NCI-H146 treated with DMSO at 0.1 percent for 48 hours (cell line): ENCODE results near the gene MYCN.
A peak's percentile ranks its signal among the peaks of the same experiment; 100 is the strongest.
"Not testable (repeated sequence)": the region's sequence is repeated elsewhere in the genome, so short reads cannot be mapped to it uniquely, and the experiment has no call there.

Source experiments
- DNase-seq: peaks from one replicate; lab custom pipeline; 2025; ENCODE audit not compliant: unreplicated experiment; lab: John Stamatoyannopoulos, UW

MYCN gene

GRCh38 chr2:15942711-15943345, 2.5 kb downstream of the MYCN start:
- DNase-seq = no peak

GRCh38 chr2:15943378-15944280, 3.3 kb downstream of the MYCN start:
- peak; percentile 21 for DNase-seq

GRCh38 chr2:15944325-15945017, 4.1 kb downstream of the MYCN start:
- no peak for DNase-seq

- DNase-seq = no peak
These were observed 5.8 kb downstream of the MYCN start for GRCh38 chr2:15945909-15946705.

GRCh38 chr2:15946983-15947382, 6.6 kb downstream of the MYCN start:
- no peak for DNase-seq

GRCh38 chr2:15947431-15947830, 7.1 kb downstream of the MYCN start:
- no peak for DNase-seq

- DNase-seq = no peak
These were observed 8.3 kb downstream of the MYCN start for GRCh38 chr2:15948704-15948957.

GRCh38 chr2:15949126-15949525, 8.8 kb downstream of the MYCN start:
- no peak for DNase-seq

GRCh38 chr2:15949551-15949950, 9.2 kb downstream of the MYCN start:
- no peak for DNase-seq

GRCh38 chr2:15950088-15950952, 10.0 kb downstream of the MYCN start:
- DNase-seq = no peak

- DNase-seq = not testable (repeated sequence)
These were observed 11.6 kb downstream of the MYCN start for GRCh38 chr2:15951936-15952335.

- no peak for DNase-seq
These were observed 12.2 kb downstream of the MYCN start for GRCh38 chr2:15952451-15953146.

GRCh38 chr2:15953147-15953630, 12.8 kb downstream of the MYCN start:
- no peak for DNase-seq

GRCh38 chr2:15953891-15954680, 13.7 kb downstream of the MYCN start:
- no peak for DNase-seq

GRCh38 chr2:15954761-15955160, 14.4 kb downstream of the MYCN start:
- no peak for DNase-seq

GRCh38 chr2:15955232-15955988, 15.1 kb downstream of the MYCN start:
- DNase-seq = no peak

GRCh38 chr2:15956230-15956629, 15.9 kb downstream of the MYCN start:
- no peak for DNase-seq
